H1 (cell line): Measurements from ENCODE around the gene GIGYF2. TPM values are rescaled to one million over a fixed set of nuclear protein-coding genes. Genes with fewer than 3 reads are reported as not detected.

Source experiments
- CBX8 ChIP-seq: fragments of 300-800, 300-1000 bp; sonication (generic); IDR thresholded peaks from 2 replicates; pipeline ENCODE4 v1.7.1; 2016; ENCODE audit warnings: low read depth, low read length, borderline replicate concordance
- CEBPB ChIP-seq: IDR thresholded peaks from 2 replicates; pipeline ENCODE4 v1.6.1; 2012; ENCODE audit warnings: low read depth, low read length
- CHD1 ChIP-seq: IDR thresholded peaks from 2 replicates; pipeline ENCODE4 v1.6.1; 2012; ENCODE audit warnings: low read depth, low read length, improper control_type of control experiment
- CTCF ChIP-seq, 3 experiments: IDR thresholded peaks; 1 replicate in 2 of 3; 2 replicates in 1 of 3; pipeline versions ENCODE4 v1.5.1 to v1.6.1; 2011; ENCODE audit warnings: low read length in 3 of 3, mild to moderate bottlenecking in 3 of 3, inconsistent platforms in 2 of 3, low read depth in 1 of 3, moderate library complexity in 1 of 3; ENCODE audit not compliant: insufficient read depth in 1 of 3; ENCODE audit errors: control extremely low read depth in 1 of 3
- EZH2 ChIP-seq: fragments of 200-600 bp; sonication (generic); IDR thresholded peaks from 2 replicates; pipeline ENCODE4 v1.7.1; 2012; ENCODE audit warnings: low read depth, mild to moderate bottlenecking, moderate library complexity, low read length, inconsistent platforms; ENCODE audit not compliant: severe bottlenecking
- PHF8 ChIP-seq: fragments of 200-600 bp; sonication (generic); conservative IDR thresholded peaks from 2 replicates; pipeline ENCODE4 v1.7.1; 2012; ENCODE audit warnings: low read depth, mild to moderate bottlenecking, inconsistent platforms, low read length, moderate library complexity
- TAF7 ChIP-seq: optimal IDR thresholded peaks from 2 replicates; pipeline ENCODE3; 2011; ENCODE audit warnings: low read depth, mild to moderate bottlenecking, inconsistent platforms, low read length, moderate library complexity, borderline replicate concordance
- USF2 ChIP-seq: IDR thresholded peaks from 2 replicates; pipeline ENCODE4 v1.6.1; 2011; ENCODE audit warnings: low read length, improper control_type of control experiment
- polyA plus RNA-seq, 7 experiments: library from polyadenylated mRNA; depleted of rRNA in 3 of 7; stranded (reverse) in 5 of 7; unstranded in 2 of 7; fragments of >200 nt in 5 of 7; fragments of 200-250 nt in 2 of 7; gene quantifications; 1 replicate in 5 of 7; 2 replicates in 1 of 7; 4 replicates in 1 of 7; pipeline versions ENCODE4 v1.2.1 to v1.2.3, GENCODE V29; 2011 to 2013; ENCODE audit warnings: missing spikeins in 2 of 7, mixed read lengths in 2 of 7
- total RNA-seq: library from RNA; stranded (reverse); fragmentation: NEBNext Ultra II Directional; extraction: Animal tissue kit (Norgen Biotek cat#: 25700); gene quantifications from 2 replicates; pipeline ENCODE4 v1.2.1, GENCODE V29; 2021

Gene GIGYF2
- total and polyA plus RNA-seq, 2 of the 8 experiments (the other 6 are each of a cell fraction or from before 2014, with no cell fraction given): 22.3 to 62.0 TPM

GRCh38 chr2:232870018-232870765, 173.1 kb downstream of the GIGYF2 start, which contains the start of gene SNORC (continued):
- TF ChIP-seq CTCF (IDR thresholded peaks at IDR 0.05; ENCODE audit: control extremely low read depth in 1 of 3, insufficient read depth in 1 of 3, low read depth in 1 of 3, low read length in 3 of 3) (no peak), CHD1 (no peak), PHF8 (no peak), EZH2 (no peak), TAF7 (no peak), CBX8 (no peak), CEBPB (no peak), USF2 (no peak)
